Measurements from ENCODE around the gene RRP8. TPM values are rescaled to one million over a fixed set of nuclear protein-coding genes. Genes with fewer than 3 reads are reported as not detected.

Gene RRP8
- total and polyA plus RNA-seq, 10 donors = 17.0 to 28.4 (median 23.6) TPM

DNA sequence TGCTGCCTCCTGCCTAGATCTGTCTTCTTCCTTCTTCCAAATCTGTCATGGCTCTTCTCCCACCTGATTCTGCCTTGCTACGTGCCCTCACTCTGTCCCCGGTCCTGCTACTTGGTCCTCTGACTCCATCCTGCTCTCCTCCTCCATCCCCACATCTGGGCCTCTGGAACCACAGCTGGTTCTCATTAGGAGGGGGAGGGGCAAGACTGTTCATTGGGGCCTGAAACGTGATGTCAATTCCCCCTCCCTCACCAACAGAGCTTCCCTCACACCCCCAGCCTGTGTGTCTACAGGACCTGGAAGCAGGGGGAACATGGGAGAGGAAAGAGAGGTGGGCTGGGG, 43.1 kb upstream of the RRP8 start:
- TF ChIP-seq POLR2AphosphoS5 (IDR thresholded peaks at IDR 0.05) = no peak
- TF ChIP-seq, protein P1, sequence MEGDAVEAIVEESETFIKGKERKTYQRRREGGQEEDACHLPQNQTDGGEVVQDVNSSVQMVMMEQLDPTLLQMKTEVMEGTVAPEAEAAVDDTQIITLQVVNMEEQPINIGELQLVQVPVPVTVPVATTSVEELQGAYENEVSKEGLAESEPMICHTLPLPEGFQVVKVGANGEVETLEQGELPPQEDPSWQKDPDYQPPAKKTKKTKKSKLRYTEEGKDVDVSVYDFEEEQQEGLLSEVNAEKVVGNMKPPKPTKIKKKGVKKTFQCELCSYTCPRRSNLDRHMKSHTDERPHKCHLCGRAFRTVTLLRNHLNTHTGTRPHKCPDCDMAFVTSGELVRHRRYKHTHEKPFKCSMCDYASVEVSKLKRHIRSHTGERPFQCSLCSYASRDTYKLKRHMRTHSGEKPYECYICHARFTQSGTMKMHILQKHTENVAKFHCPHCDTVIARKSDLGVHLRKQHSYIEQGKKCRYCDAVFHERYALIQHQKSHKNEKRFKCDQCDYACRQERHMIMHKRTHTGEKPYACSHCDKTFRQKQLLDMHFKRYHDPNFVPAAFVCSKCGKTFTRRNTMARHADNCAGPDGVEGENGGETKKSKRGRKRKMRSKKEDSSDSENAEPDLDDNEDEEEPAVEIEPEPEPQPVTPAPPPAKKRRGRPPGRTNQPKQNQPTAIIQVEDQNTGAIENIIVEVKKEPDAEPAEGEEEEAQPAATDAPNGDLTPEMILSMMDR (IDR thresholded peaks at IDR 0.05 in 8 of 11, conservative IDR thresholded peaks at IDR 0.05 in 3 of 11) = no peak
- Histone ChIP-seq H3K4me1 (peaks cover 40 to 78% (median 49%) of the 10 kb centered on the region in 6 donors), H3K27me3 (replicated peaks in 1 of 7) (no peaks in the 10 kb centered on the region), H3K36me3 (no peaks in the 10 kb centered on the region), H3K9me3 (no peaks in the 10 kb centered on the region), H3K4me3 (peak overlapping the region in 1 of 8 donors; percentile 24), H3K27ac (peak overlapping the region; percentile 59 to 89 (median 76))
- 24 to 36% (median 35%) methylated on average over 3 of the region's 3 CpGs for WGBS, 5 donors
- intact Hi-C loops (cut with DNase I; ENCODE audit: low total_unique reads) = no loop called here
- no peak for DNase-seq

DNA sequence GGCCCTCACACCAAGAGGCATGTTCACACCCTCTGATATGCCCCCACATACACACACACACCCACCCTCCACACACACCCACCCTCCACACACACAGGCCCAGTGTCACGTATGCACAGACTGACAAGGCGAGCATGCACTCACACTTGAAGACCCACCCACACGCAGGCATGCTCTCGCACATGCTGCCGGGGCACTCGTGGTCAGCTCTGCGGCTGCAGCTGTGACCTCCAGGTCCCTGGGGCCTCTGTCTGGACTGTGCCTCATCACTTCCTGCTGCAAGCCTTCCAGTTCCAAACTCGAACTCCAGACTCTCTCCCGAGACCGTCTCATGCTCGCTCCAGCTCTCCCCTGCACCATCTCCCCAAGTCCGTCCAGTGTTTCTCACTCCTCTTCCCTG, 42.7 kb upstream of the RRP8 start:
- Histone ChIP-seq H3K4me3 (peak overlapping the region in 1 of 8 donors; percentile 24), H3K27ac (peak overlapping the region in 7 of 8 donors; percentile 59 to 89 (median 79)), H3K4me1 (peaks cover 40 to 75% (median 49%) of the 10 kb centered on the region in 6 donors), H3K27me3 (replicated peaks in 1 of 7) (no peaks in the 10 kb centered on the region), H3K36me3 (peaks cover 0 to 4% (median 1%) of the 10 kb centered on the region in 6 donors), H3K9me3 (no peaks in the 10 kb centered on the region)
- TF ChIP-seq POLR2AphosphoS5 (IDR thresholded peaks at IDR 0.05) (peak; percentile 5 to 66 (median 37)), POLR2A (IDR thresholded peaks at IDR 0.05) (no peak)
- WGBS, 5 donors = 36 to 52% (median 41%) methylated on average over 12 of the region's 12 CpGs
- peak; percentile 85 for DNase-seq
- intact Hi-C loops (cut with DNase I; ENCODE audit: low total_unique reads) = no loop called here

DNA sequence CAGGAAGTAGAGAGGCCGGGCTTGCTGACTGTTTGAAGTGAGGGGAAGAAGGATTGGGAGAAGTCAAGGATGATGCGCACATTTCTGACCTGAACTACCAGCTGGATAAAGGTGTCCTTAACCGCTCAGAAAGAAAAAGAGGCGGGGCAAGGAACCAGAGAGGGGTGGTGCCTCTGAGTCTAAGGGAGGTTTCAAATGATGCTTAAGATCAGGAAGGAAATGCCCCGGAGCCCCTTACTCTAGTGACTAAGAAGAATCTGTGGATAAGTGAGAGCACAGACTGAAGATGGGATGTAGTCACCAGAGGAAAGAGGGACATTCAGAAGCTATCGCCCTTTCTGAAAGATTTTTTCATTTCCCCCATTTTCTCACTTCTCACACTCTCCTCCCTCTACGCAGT, 39.5 kb upstream of the RRP8 start:
- Histone ChIP-seq H3K9me3 (no peaks in the 10 kb centered on the region), H3K4me1 (peaks cover 28 to 64% (median 49%) of the 10 kb centered on the region in 6 donors), H3K36me3 (peaks cover 0 to 19% (median 9%) of the 10 kb centered on the region in 6 donors), H3K27me3 (replicated peaks in 1 of 7) (no peaks in the 10 kb centered on the region), H3K27ac (no peak overlapping the region), H3K4me3 (no peak overlapping the region)
- DNase-seq = no peak
- TF ChIP-seq, protein P1 (IDR thresholded peaks at IDR 0.05 in 8 of 11, conservative IDR thresholded peaks at IDR 0.05 in 3 of 11) = no peak
- TF ChIP-seq POLR2A (IDR thresholded peaks at IDR 0.05) (no peak), POLR2AphosphoS5 (IDR thresholded peaks at IDR 0.05) (no peak)
- WGBS, 5 donors = 70 to 80% (median 76%) methylated on average over 7 of the region's 7 CpGs
- intact Hi-C loops (cut with DNase I; ENCODE audit: low total_unique reads) = no loop called here

DNA sequence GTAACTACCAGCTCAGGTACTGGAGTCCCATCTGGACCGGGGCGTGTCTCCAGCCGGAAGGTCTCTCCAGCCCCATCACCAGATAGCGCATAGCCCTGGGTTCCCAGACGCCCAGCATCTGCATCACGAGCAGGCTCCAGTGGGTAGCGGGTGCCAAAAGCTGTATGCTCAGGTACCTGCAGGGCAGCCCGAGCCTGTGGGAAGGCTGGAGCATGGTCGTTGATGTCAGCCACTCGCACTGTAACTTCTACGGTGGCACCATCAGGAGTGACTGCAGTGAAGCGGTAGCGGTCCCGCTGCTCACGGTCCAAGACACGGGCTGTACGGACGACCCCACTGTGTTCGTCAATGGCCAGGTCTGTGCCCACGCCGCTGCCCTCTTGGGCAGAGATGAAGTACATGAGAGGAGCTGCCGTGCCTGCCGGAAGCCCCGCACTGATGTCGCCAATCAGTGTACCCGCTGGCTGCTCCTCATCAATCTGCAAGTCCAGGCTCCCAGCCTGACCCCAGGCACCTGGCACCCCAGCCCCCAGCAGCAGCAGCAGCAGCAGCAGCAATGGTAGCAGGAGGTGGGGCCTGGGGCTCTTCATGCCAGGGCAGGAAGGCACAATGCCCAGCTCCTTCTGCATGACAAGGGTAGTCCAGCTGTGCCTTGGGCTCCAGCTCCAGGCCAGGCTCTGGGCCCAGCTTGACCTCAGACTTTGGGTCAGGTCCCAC, 37.7 kb upstream of the RRP8 start:
- 93 to 97% (median 95%) methylated on average over 6 to 26 of the region's 26 CpGs for WGBS, 5 donors
- no peak for DNase-seq
- intact Hi-C loops (cut with DNase I; ENCODE audit: low total_unique reads) = no loop called here

More for the DNA sequence above, 37.7 kb upstream of the RRP8 start:
- H3K36me3 ChIP-seq = peaks cover 0 to 19% (median 9%) of the 10 kb centered on the region in 6 donors
- no peaks in the 10 kb centered on the region for H3K9me3 ChIP-seq
- peaks cover 26 to 63% (median 45%) of the 10 kb centered on the region in 6 donors for H3K4me1 ChIP-seq
- no peak overlapping the region for H3K4me3 ChIP-seq
- no peaks in the 10 kb centered on the region for H3K27me3 ChIP-seq (replicated peaks in 1 of 7)
- TF ChIP-seq, protein P1 (IDR thresholded peaks at IDR 0.05 in 8 of 11, conservative IDR thresholded peaks at IDR 0.05 in 3 of 11) = no peak
- no peak for TF ChIP-seq POLR2AphosphoS5 (IDR thresholded peaks at IDR 0.05)
- H3K27ac ChIP-seq = no peak overlapping the region
